HFF-Myc (cell line): Measurements from ENCODE around the gene SLC35B4.
A peak's percentile ranks its signal among the peaks of the same experiment; 100 is the strongest.

Experiments used
- DNase-seq: peaks from one replicate; pipeline ENCODE4 v3.0.0-alpha.2; 2011; ENCODE audit warnings: low read depth; ENCODE audit errors: extremely low read depth
- H3K4me3 ChIP-seq: replicated peaks from 2 replicates; pipeline ENCODE4 v1.5.1; 2011; ENCODE audit warnings: low read depth, mild to moderate bottlenecking, control low read depth, low read length
- TF ChIP-seq, protein P1 (sequence below): IDR thresholded peaks from 2 replicates; pipeline ENCODE4 v1.5.1; 2012; ENCODE audit warnings: mild to moderate bottlenecking, low read depth, low read length, control low read depth; ENCODE audit errors: missing control alignments

The SLC35B4 gene

DNA sequence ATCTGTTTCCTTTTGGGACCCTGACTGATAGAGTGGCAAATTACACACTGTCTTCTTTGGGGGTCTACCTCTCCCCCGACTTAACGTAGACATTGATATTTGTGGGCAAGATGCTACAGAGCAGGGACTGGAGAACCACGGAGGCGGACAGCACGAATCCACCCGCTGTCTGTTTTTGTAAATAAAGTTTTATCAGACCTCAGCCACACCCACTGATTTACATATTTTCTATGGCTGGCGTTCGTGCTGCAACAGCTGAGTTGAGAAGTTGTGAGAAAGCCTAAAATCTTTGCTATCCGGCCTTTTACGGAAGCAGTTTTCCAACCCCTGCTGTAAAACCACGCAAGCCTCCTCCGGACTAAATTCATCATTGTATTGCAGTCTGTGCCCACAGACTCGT is 17.2 kb upstream of the SLC35B4 start:
- H3K4me3 ChIP-seq = no peak overlapping the region
- no peak for DNase-seq
- TF ChIP-seq, protein P1, sequence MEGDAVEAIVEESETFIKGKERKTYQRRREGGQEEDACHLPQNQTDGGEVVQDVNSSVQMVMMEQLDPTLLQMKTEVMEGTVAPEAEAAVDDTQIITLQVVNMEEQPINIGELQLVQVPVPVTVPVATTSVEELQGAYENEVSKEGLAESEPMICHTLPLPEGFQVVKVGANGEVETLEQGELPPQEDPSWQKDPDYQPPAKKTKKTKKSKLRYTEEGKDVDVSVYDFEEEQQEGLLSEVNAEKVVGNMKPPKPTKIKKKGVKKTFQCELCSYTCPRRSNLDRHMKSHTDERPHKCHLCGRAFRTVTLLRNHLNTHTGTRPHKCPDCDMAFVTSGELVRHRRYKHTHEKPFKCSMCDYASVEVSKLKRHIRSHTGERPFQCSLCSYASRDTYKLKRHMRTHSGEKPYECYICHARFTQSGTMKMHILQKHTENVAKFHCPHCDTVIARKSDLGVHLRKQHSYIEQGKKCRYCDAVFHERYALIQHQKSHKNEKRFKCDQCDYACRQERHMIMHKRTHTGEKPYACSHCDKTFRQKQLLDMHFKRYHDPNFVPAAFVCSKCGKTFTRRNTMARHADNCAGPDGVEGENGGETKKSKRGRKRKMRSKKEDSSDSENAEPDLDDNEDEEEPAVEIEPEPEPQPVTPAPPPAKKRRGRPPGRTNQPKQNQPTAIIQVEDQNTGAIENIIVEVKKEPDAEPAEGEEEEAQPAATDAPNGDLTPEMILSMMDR = no peak

DNA sequence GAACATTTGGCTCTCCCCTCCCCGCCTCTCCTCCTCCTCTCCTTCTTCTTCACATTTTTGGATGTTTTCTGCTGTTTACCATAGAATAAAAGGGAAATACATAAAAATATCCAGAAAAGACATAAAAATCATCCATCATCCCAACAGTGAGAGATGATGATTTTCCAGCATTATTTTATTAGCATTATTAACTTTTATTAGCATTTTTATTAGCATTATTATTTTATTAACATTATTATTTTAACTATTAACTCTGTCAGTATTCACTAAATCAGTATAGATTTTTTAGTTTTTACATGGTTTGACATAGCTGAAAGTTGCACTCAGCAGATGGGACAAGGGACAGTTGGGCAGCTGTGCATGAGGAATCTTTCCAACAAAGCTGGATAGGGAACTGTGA is 16.2 kb upstream of the SLC35B4 start:
- DNase-seq = no peak
- no peak overlapping the region for H3K4me3 ChIP-seq
- TF ChIP-seq, protein P1 = no peak

DNA sequence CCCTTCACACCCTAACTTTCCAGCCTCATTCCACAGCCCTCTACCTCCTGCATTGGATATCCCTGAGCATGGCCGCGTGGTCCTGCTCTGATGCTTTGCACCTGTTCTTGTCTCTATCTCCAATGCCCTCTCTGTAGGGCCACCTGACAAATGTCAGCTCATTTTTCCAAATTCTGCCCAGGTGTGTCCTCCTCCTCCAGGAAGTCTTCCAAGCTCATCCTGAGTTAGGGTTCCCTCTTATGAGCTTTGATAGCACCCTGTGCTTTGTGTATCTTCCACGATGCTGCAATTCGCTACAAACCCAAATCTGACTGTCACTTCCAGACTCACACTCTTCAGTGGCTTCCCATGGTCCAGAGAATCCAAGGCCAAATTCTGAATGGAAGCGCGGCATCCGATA is 14.7 kb upstream of the SLC35B4 start:
- no peak for DNase-seq
- H3K4me3 ChIP-seq = no peak overlapping the region
- TF ChIP-seq, protein P1 = no peak

DNA sequence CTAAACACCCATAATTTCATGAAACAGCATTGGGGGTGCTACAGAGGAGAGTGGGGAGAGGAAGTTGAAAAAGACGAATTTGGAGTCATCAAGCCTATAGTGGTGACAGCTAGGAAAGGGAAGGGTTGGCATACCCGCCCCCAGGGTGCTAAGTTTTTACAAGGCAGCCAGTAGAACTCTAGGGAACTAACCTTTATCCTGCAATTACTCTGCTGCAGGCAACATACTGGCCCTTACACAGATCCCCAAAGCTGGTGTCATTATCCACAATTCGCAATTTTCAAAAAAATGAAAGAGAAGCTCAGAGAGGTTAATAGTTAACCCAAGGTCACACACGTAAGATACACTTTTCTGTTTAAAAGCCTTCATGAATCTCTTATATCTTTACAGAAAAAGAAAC is 14.2 kb upstream of the SLC35B4 start:
- no peak for DNase-seq
- H3K4me3 ChIP-seq = no peak overlapping the region
- TF ChIP-seq, protein P1 = no peak

DNA sequence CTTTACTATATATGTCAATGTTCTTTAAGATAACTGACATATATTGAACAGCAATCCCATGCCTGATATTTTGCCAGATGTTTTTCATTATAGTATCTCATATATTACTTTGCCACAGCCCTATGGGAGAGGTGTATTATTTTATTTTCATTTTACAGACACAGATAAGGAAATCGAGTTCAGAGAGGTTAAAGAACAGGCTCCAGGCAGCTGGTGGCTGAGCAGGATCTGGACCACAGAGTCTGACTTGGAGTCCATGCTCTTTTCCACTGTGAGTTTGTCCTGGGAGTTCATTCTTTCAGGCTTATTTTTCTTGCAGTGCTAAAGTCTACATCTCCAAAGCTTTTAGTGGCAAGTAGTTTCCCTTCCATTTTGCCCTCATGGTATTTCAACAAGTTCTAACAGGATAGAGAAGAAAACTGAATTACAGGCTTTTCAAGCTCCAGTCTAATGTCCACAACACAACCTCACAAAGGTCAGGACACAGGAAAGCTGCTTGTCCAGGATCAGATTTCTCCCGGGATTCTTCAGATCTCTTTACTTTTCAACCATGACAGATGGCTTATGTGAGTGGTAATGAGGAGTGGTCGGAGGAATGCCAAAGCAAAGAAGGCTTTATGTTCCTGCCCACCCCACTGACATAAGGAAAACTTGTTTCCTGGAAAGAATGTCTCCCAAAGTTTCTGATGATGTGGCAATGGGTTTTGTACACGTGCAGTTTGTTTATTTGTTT is 13.1 kb upstream of the SLC35B4 start:
- TF ChIP-seq, protein P1 = no peak
- no peak overlapping the region for H3K4me3 ChIP-seq
- DNase-seq = no peak

DNA sequence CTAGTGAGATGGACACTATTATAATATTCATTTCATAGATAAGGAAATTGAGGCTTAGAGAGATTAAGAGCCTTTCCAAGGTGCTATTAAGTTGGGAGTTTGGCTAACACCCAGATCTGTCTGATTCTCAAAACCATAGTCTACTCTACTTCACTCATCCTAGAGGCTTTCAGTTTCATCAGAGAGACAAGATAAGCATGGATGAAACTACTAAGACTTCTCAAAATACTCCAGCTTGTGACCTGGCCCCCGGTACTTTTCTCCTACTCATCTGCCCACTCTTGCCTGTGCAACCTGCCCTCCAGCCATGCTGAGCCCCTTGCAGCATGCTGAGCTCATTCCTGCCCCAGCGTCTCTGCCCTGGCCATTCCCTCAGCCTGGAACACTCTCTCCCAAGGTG is 12.2 kb upstream of the SLC35B4 start:
- no peak overlapping the region for H3K4me3 ChIP-seq
- TF ChIP-seq, protein P1 = no peak
- no peak for DNase-seq

DNA sequence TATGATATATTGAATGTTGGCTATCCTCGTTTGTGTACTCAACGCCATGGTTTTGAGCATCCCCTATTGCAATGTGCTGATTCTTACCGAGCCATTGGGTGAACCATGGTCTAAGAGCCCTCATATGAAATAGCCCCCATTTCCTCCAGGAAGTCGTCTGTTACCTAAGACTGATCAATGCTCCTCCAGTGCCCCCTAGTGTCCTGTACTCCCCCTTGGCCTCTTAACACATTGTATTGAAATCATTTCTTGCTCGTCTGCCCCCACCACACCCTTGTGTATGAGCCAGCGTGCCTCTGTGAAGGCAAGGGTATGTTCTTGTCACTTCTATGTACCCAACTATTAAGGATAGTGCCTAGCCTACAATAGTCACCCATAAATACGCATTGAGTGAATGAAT is 11.2 kb upstream of the SLC35B4 start:
- DNase-seq = peak; percentile 36
- TF ChIP-seq, protein P1 = peak; percentile 64
- no peak overlapping the region for H3K4me3 ChIP-seq
